Neural crest cell (in vitro differentiated cells): ENCODE results near the gene AKT3. TPM values are rescaled to one million over a fixed set of nuclear protein-coding genes. Genes with fewer than 3 reads are reported as not detected.
"Not testable (repeated sequence)": the region's sequence is repeated elsewhere in the genome, so short reads cannot be mapped to it uniquely, and the experiment has no call there.

Experiments used
- DNase-seq: peaks from one replicate; pipeline ENCODE4 v3.0.0; 2021; ENCODE audit warnings: low read depth, mixed read lengths, low spot score
- H3K27ac Mint-ChIP-seq: one replicate; pipeline ENCODE4 v1.8.0; 2021; ENCODE audit warnings: mild to moderate bottlenecking, mixed read lengths; ENCODE audit not compliant: unreplicated experiment
- H3K27me3 Mint-ChIP-seq: 2 replicates; pipeline ENCODE4 v1.8.0; 2021; ENCODE audit warnings: low read depth, mild to moderate bottlenecking, mixed read lengths
- H3K36me3 Mint-ChIP-seq: 2 replicates; pipeline ENCODE4 v1.8.0; 2021; ENCODE audit warnings: low read depth, mild to moderate bottlenecking, mixed read lengths
- H3K4me1 Mint-ChIP-seq: 2 replicates; pipeline ENCODE4 v1.8.0; 2021; ENCODE audit warnings: mixed read lengths
- H3K4me3 Mint-ChIP-seq: one replicate; pipeline ENCODE4 v1.8.0; 2021; ENCODE audit warnings: mild to moderate bottlenecking, mixed read lengths
- H3K9me3 Mint-ChIP-seq: 2 replicates; pipeline ENCODE4 v1.8.0; 2021; ENCODE audit warnings: mixed read lengths
- CTCF ChIP-seq: fragments of 200-600 bp; sonication (generic); conservative IDR thresholded peaks from 2 replicates; pipeline ENCODE4 v1.5.0; 2021; ENCODE audit warnings: antibody characterized with exemption, mild to moderate bottlenecking
- total RNA-seq: library from RNA; stranded (reverse); gene quantifications from 2 replicates; pipeline ENCODE4 v1.2.1, GENCODE V29; 2021

The AKT3 gene
- total RNA-seq, 1 donor from 2014 or later, result 38.2 TPM

GRCh38 chr1:243884603-243885002, 34.6 kb upstream of the AKT3 start:
- Mint-ChIP-seq H3K27me3 (no peaks in the 10 kb centered on the region), H3K4me3 (no peak overlapping the region), H3K9me3 (no peaks in the 10 kb centered on the region), H3K36me3 (no peaks in the 10 kb centered on the region), H3K4me1 (no peaks in the 10 kb centered on the region), H3K27ac (no peak overlapping the region)
- DNase-seq, result no peak
- no peak for TF ChIP-seq CTCF

- no peaks in the 10 kb centered on the region for H3K4me1 Mint-ChIP-seq
- H3K27ac Mint-ChIP-seq, result no peak overlapping the region
- H3K27me3 Mint-ChIP-seq, result no peaks in the 10 kb centered on the region
- no peaks in the 10 kb centered on the region for H3K36me3 Mint-ChIP-seq
- no peak for TF ChIP-seq CTCF
- no peak overlapping the region for H3K4me3 Mint-ChIP-seq
- H3K9me3 Mint-ChIP-seq, result no peaks in the 10 kb centered on the region
- no peak for DNase-seq
Measured at GRCh38 chr1:243883551-243883950, 33.5 kb upstream of the AKT3 start.

GRCh38 chr1:243882276-243882675, 32.2 kb upstream of the AKT3 start:
- H3K4me3 Mint-ChIP-seq, result no peak overlapping the region

GRCh38 chr1:243877058-243877457, 27.0 kb upstream of the AKT3 start:
- not testable (repeated sequence) for H3K4me3 Mint-ChIP-seq, H3K27ac Mint-ChIP-seq, DNase-seq, H3K27me3 Mint-ChIP-seq, H3K4me1 Mint-ChIP-seq, H3K36me3 Mint-ChIP-seq
- peaks cover 12% of the 10 kb centered on the region for H3K9me3 Mint-ChIP-seq

More at GRCh38 chr1:243882276-243882675, 32.2 kb upstream of the AKT3 start:
- H3K36me3 Mint-ChIP-seq, result no peaks in the 10 kb centered on the region
- no peak for TF ChIP-seq CTCF
- no peak for DNase-seq
- H3K27me3 Mint-ChIP-seq, result no peaks in the 10 kb centered on the region
- H3K9me3 Mint-ChIP-seq, result peaks cover 5% of the 10 kb centered on the region
- peak overlapping the region; percentile 91 for H3K27ac Mint-ChIP-seq
- no peaks in the 10 kb centered on the region for H3K4me1 Mint-ChIP-seq

- H3K4me3 Mint-ChIP-seq, result no peak overlapping the region
- DNase-seq, result no peak
Measured at GRCh38 chr1:243855616-243856318, 5.7 kb upstream of the AKT3 start.

More at GRCh38 chr1:243855616-243856318, 5.7 kb upstream of the AKT3 start:
- peaks cover 15% of the 10 kb centered on the region for H3K4me1 Mint-ChIP-seq
- H3K36me3 Mint-ChIP-seq, result no peaks in the 10 kb centered on the region
- H3K9me3 Mint-ChIP-seq, result no peaks in the 10 kb centered on the region
- no peak for TF ChIP-seq CTCF
- no peak overlapping the region for H3K27ac Mint-ChIP-seq
- H3K27me3 Mint-ChIP-seq, result peaks cover 17% of the 10 kb centered on the region
